GM12878 (cell line): ENCODE results near the gene DENND1A. TPM values are rescaled to one million over a fixed set of nuclear protein-coding genes. Genes with fewer than 3 reads are reported as not detected.
A peak's percentile ranks its signal among the peaks of the same experiment; 100 is the strongest.

Source experiments
- ATAC-seq: fragments of 200-7000 bp; cut with Tn5 transposase; 3 replicates; pipeline ENCODE4 v1.9.1; 2020; ENCODE audit warnings: mild to moderate bottlenecking, moderate library complexity
- BruUV-seq: library from RNA; stranded (reverse); fragments of 400-500 nt; replicated peaks from 2 replicates; lab custom pipeline; 2021; lab: Mats Ljungman, UMichigan
- CTCF ChIA-PET: fragments of 300-600 bp; sonication (Branson Sonifier 250); formaldehyde crosslinking; extraction: SDS; loops from one replicate; lab custom pipeline; 2021; ENCODE audit warnings: inconsistent platforms; lab: Yijun Ruan, JAX
- POLR2A ChIA-PET: fragments of 350-600 bp; formaldehyde crosslinking; extraction: SDS; loops from one replicate; lab custom pipeline; 2021; ENCODE audit warnings: inconsistent platforms; lab: Charles Lee
- RAD21 ChIA-PET: fragments of 300-600 bp; sonication (Branson Sonifier 250); formaldehyde crosslinking; loops from one replicate; lab custom pipeline; 2023; ENCODE audit warnings: antibody characterized with exemption; ENCODE audit not compliant: unreplicated experiment; lab: Charles Lee
- SMC1A ChIA-PET: fragments of 300-600 bp; sonication (Branson Sonifier 250); formaldehyde crosslinking; loops from one replicate; lab custom pipeline; 2023; ENCODE audit not compliant: unreplicated experiment, uncharacterized antibody; lab: Charles Lee
- DNase-seq: peaks from one replicate; pipeline ENCODE4 v3.0.0-alpha.2; 2011; ENCODE audit warnings: low read depth, low spot score
- FAIRE-seq: peaks from 3 replicates; lab custom pipeline; 2011; peaks lifted over from hg19 to GRCh38; lab: Jason Lieb, UNC
- H2AFZ ChIP-seq: 2 replicates; pipeline ENCODE4 v1.6.0; 2011; ENCODE audit warnings: low read depth, low read length, control low read depth; ENCODE audit not compliant: control insufficient read depth
- H3K27ac ChIP-seq: 2 replicates; pipeline ENCODE4 v1.5.1; 2011; ENCODE audit warnings: control low read depth; ENCODE audit not compliant: control insufficient read depth, insufficient read depth
- H3K27me3 ChIP-seq, 2 experiments: replicated peaks in 1 of 2; 2 replicates each; pipeline versions ENCODE4 v1.6.0 to v1.6.1; 2011; ENCODE audit warnings: low read length in 1 of 2; ENCODE audit not compliant: control insufficient read depth in 2 of 2, insufficient read depth in 2 of 2
- H3K36me3 ChIP-seq, 2 experiments: 2 replicates each; pipeline ENCODE4 v1.5.1; 2011; ENCODE audit warnings: low read length in 1 of 2; ENCODE audit not compliant: control insufficient read depth in 2 of 2, insufficient read depth in 2 of 2
- H3K4me1 ChIP-seq: 2 replicates; pipeline ENCODE4 v1.6.1; 2011; ENCODE audit warnings: mild to moderate bottlenecking, low read length, moderate library complexity, mixed read lengths; ENCODE audit not compliant: control insufficient read depth, insufficient read depth
- H3K4me2 ChIP-seq: 2 replicates; pipeline ENCODE4 v1.6.0; 2011; ENCODE audit warnings: control low read depth; ENCODE audit not compliant: control insufficient read depth, insufficient read depth
- H3K4me3 ChIP-seq: fragments of 200-600 bp; sonication (generic); 2 replicates; pipeline ENCODE4 v1.5.1; 2016
- H3K79me2 ChIP-seq: 2 replicates; pipeline ENCODE4 v1.6.0; 2011; ENCODE audit warnings: low read length; ENCODE audit not compliant: control insufficient read depth, insufficient read depth
- H3K9ac ChIP-seq: 2 replicates; pipeline ENCODE4 v1.8.0; 2011; ENCODE audit warnings: low read length, control low read depth, mixed read lengths; ENCODE audit not compliant: control insufficient read depth, insufficient read depth
- H3K9me3 ChIP-seq: replicated peaks from 3 replicates; pipeline ENCODE4 v1.5.1; 2011; ENCODE audit warnings: mild to moderate bottlenecking, low read length; ENCODE audit not compliant: control insufficient read depth, insufficient read depth
- H4K20me1 ChIP-seq: 2 replicates; pipeline ENCODE4 v1.6.0; 2011; ENCODE audit not compliant: control insufficient read depth, insufficient read depth
- ATF2 ChIP-seq: IDR thresholded peaks from 2 replicates; pipeline ENCODE4 v1.6.1; 2012; ENCODE audit warnings: low read length, inconsistent platforms
- E2F4 ChIP-seq: IDR thresholded peaks from 2 replicates; pipeline ENCODE4 v1.6.1; 2012; ENCODE audit warnings: low read depth, low read length, improper control_type of control experiment
- E2F8 ChIP-seq: fragments of 450-650 bp; IDR thresholded peaks from 2 replicates; pipeline ENCODE4 v1.6.1; 2018; ENCODE audit warnings: mild to moderate bottlenecking, low read depth, moderate library complexity; ENCODE audit not compliant: partially characterized antibody
- NR2C2 ChIP-seq: IDR thresholded peaks from 2 replicates; pipeline ENCODE4 v1.6.1; 2011; ENCODE audit warnings: borderline replicate concordance, low read depth; ENCODE audit not compliant: control insufficient read depth, insufficient read length
- POU2F2 ChIP-seq: IDR thresholded peaks from 3 replicates; pipeline ENCODE4 v1.6.1; 2011; ENCODE audit warnings: low read depth, mild to moderate bottlenecking, low read length, borderline replicate concordance
- RELA ChIP-seq: fragments of 450-650 bp; IDR thresholded peaks from 2 replicates; pipeline ENCODE4 v1.8.0; 2014; ENCODE audit warnings: borderline replicate concordance; ENCODE audit not compliant: partially characterized antibody
- WGBS: methylation state at CpG from one replicate; pipeline ENCODE4 v1.1.6; 2016; ENCODE audit warnings: low lambda C conversion rate; ENCODE audit not compliant: insufficient replicate concordance, insufficient coverage; ENCODE audit errors: missing lambda C conversion rate; 5-methylcytosine and 5-hydroxymethylcytosine counted together
- in situ Hi-C: fragments of 300-500 bp; cut with MboI; formaldehyde crosslinking; loops from 9 replicates; pipeline ENCODE4 v1.14.3; 2018; ENCODE audit warnings: mixed read lengths
- intact Hi-C: fragments of 100-400 bp; cut with micrococcal nuclease; formaldehyde crosslinking; loops from one replicate; pipeline ENCODE4 v1.14.2; 2022; ENCODE audit not compliant: unreplicated experiment
- polyA plus RNA-seq, 11 experiments: library from polyadenylated mRNA; depleted of rRNA in 4 of 11; unstranded in 6 of 11; stranded (reverse) in 5 of 11; fragments of >200 nt; fragmentation: Nextera tagmentation in 4 of 11; fragmentation: Illumina TruSeq in 1 of 11; extraction: Ambion mirVana in 4 of 11; extraction: Trizol in 1 of 11; gene quantifications; 1 replicate in 1 of 11; 2 replicates in 10 of 11; pipeline versions ENCODE4 v1.2.1 to v1.2.3, GENCODE V29; 2011 to 2016; ENCODE audit warnings: inconsistent platforms in 2 of 11, missing spikeins in 2 of 11, low read depth in 1 of 11
- total RNA-seq, 4 experiments: library from RNA; depleted of rRNA in 3 of 4; stranded (reverse); fragments of >200 nt in 3 of 4; fragmentation: Illumina TruSeq in 1 of 4; extraction: Trizol in 1 of 4; gene quantifications; 2 replicates each; pipeline versions ENCODE4 v1.2.1 to v1.2.3, GENCODE V29; 2013 to 2021

Gene DENND1A
- total and polyA plus RNA-seq, 10 of the 15 experiments (the other 5 are each of a cell fraction or from before 2014, with no cell fraction given) = 14.1 to 48.6 (median 35.2) TPM

- Histone ChIP-seq H3K36me3 (no peaks in the 10 kb centered on the region), H3K27me3 (no peaks in the 10 kb centered on the region), H3K9me3 (no peaks in the 10 kb centered on the region), H3K9ac (no peak overlapping the region), H3K4me1 (peaks cover 38% of the 10 kb centered on the region), H3K4me3 (no peak overlapping the region), H2AFZ (no peak overlapping the region), H3K4me2 (no peak overlapping the region), H4K20me1 (no peaks in the 10 kb centered on the region), H3K79me2 (no peaks in the 10 kb centered on the region), H3K27ac (no peak overlapping the region)
- ChIA-PET SMC1A (interaction anchor here (1.3 to 3.5 kb wide), 6 partner anchors 8 to 353 kb away, joined by 3 to 32 read pairs (median 17); no protein-coding TSS in a partner anchor), RAD21 (interaction anchor here (0.9 to 3.4 kb wide), 4 partner anchors 123 to 353 kb away, joined by 3 to 47 read pairs (median 22); no protein-coding TSS in a partner anchor), POLR2A (interaction anchor here (1.1 kb wide), 1 partner anchor 8 kb away, joined by 4 read pairs; no protein-coding TSS in a partner anchor), CTCF (interaction anchor here (1.4 to 4.4 kb wide), 7 partner anchors 27 to 357 kb away, joined by 3 to 115 read pairs (median 13); no protein-coding TSS in a partner anchor)
- no peak for ATAC-seq
- intact Hi-C loops (loop anchor here (10.0 kb wide), 2 partner anchors 443 to 513 kb away; partner anchors contain the start of gene RC3H2), in situ Hi-C loops (no loop called here)
- BruUV-seq = no TSS peak
- TF ChIP-seq E2F8 (no peak), RELA (no peak), NR2C2 (peak; percentile 16), E2F4 (no peak), POU2F2 (no peak), ATF2 (no peak)
- FAIRE-seq = no peak
- 74% methylated on average over 11 of the region's 12 CpGs for WGBS
- no peak for DNase-seq
Observed at GRCh38 chr9:123347289-123348060, 582.5 kb downstream of the DENND1A start.
